Calu3 (cell line): ENCODE results near the gene MYL9. TPM values are rescaled to one million over a fixed set of nuclear protein-coding genes. Genes with fewer than 3 reads are reported as not detected.

Experiments
- Bru-seq: library from RNA; stranded (reverse); fragments of 400-500 nt; gene quantifications from one replicate; lab custom pipeline; 2021; lab: Mats Ljungman, UMichigan
- BruChase-seq, 2 experiments: library from RNA; stranded (reverse); fragments of 400-500 nt; gene quantifications; one replicate each; lab custom pipeline; 2021; lab: Mats Ljungman, UMichigan
- BruUV-seq: library from RNA; stranded (reverse); fragments of 400-500 nt; replicated peaks from 2 replicates; lab custom pipeline; 2021; lab: Mats Ljungman, UMichigan
- CTCF ChIA-PET: fragments of 300-600 bp; sonication (Branson Sonifier 250); formaldehyde crosslinking; loops from one replicate; lab custom pipeline; 2022; ENCODE audit warnings: antibody characterized with exemption; lab: Charles Lee
- DNase-seq: peaks from one replicate; pipeline ENCODE4 v3.0.0; 2022
- H3K27ac Mint-ChIP-seq: one replicate; pipeline ENCODE4 v1.8.0; 2022; ENCODE audit warnings: mixed read lengths; ENCODE audit not compliant: unreplicated experiment
- H3K27me3 Mint-ChIP-seq: one replicate; pipeline ENCODE4 v1.8.0; 2022; ENCODE audit warnings: mixed read lengths; ENCODE audit not compliant: unreplicated experiment
- H3K36me3 Mint-ChIP-seq: one replicate; pipeline ENCODE4 v1.8.0; 2022; ENCODE audit warnings: mild to moderate bottlenecking, moderate library complexity, mixed read lengths; ENCODE audit not compliant: insufficient read depth, unreplicated experiment
- H3K4me1 Mint-ChIP-seq: one replicate; pipeline ENCODE4 v1.8.0; 2022; ENCODE audit warnings: mild to moderate bottlenecking, low read depth, mixed read lengths; ENCODE audit not compliant: unreplicated experiment
- H3K4me3 Mint-ChIP-seq: one replicate; pipeline ENCODE4 v1.8.0; 2022; ENCODE audit warnings: mild to moderate bottlenecking, low read depth, moderate library complexity, mixed read lengths; ENCODE audit not compliant: unreplicated experiment
- H3K9me3 Mint-ChIP-seq: one replicate; pipeline ENCODE4 v1.8.0; 2022; ENCODE audit warnings: low read depth, mixed read lengths; ENCODE audit not compliant: unreplicated experiment
- CTCF ChIP-seq: fragments of 200-600 bp; IDR thresholded peaks from one replicate; pipeline ENCODE4 v1.8.0; 2022; ENCODE audit warnings: antibody characterized with exemption; ENCODE audit not compliant: unreplicated experiment
- intact Hi-C: fragments of 100-400 bp; cut with micrococcal nuclease; formaldehyde crosslinking; loops from one replicate; pipeline ENCODE4 v1.10.0; 2022; ENCODE audit not compliant: unreplicated experiment
- long read RNA-seq: library from polyadenylated mRNA; stranded (forward); transcript quantifications from one replicate; pipeline ENCODE4 v2.0.0, GENCODE V29; 2022
- total RNA-seq: library from RNA; stranded (reverse); gene quantifications from 2 replicates; pipeline ENCODE4 v1.2.3, GENCODE V29; 2022

Gene MYL9
- total RNA-seq (7.8 and 10.3 TPM in 2 replicates), Bru-seq, nascent RNA (percentile 24 among the genes with signal in this experiment), BruChase-seq, experiment 1, labeled RNA remaining after a 6-hour chase (percentile 33 among the genes with signal in this experiment), BruChase-seq, experiment 2, labeled RNA remaining after a 2-hour chase (percentile 38 among the genes with signal in this experiment)
- long read RNA-seq, partial matches to known transcripts = 3 of 8 reads
- long read RNA-seq, other reads (novel, unspliced or antisense) = 1 of 8 reads

GRCh38 chr20:36541227-36541767, at the start of gene MYL9:
Gene MYL9 (plus strand): TSS chr20:36541519. CDS start chr20:36544885, 3,366 bp downstream.
- peak; percentile 69 for DNase-seq
- Mint-ChIP-seq H3K36me3 (peaks cover 3% of the 10 kb centered on the region), H3K27ac (no peak within 1 kb of the TSS), H3K4me3 (peak within 1 kb of the TSS; percentile 64), H3K4me1 (no peaks in the 10 kb centered on the region), H3K27me3 (no peaks in the 10 kb centered on the region), H3K9me3 (no peaks in the 10 kb centered on the region)
- TF ChIP-seq CTCF = no peak
- CTCF ChIA-PET = interaction anchor here (0.7 to 1.6 kb wide), 2 partner anchors 31 to 74 kb away, joined by 3 to 9 read pairs; no protein-coding TSS in a partner anchor
- no TSS peak for BruUV-seq
- intact Hi-C loops = no loop called here

GRCh38 chr20:36491901-36492617, 49.3 kb upstream of the MYL9 start:
- no peaks in the 10 kb centered on the region for H3K4me1 Mint-ChIP-seq
- intact Hi-C loops = no loop called here
- H3K36me3 Mint-ChIP-seq = peaks cover 7% of the 10 kb centered on the region
- H3K27me3 Mint-ChIP-seq = no peaks in the 10 kb centered on the region
- no peaks in the 10 kb centered on the region for H3K9me3 Mint-ChIP-seq
- BruUV-seq = no TSS peak
- no peak for TF ChIP-seq CTCF
- DNase-seq = no peak
- H3K27ac Mint-ChIP-seq = no peak overlapping the region
- CTCF ChIA-PET = interaction anchor here (0.7 kb wide), 2 partner anchors 18 to 263 kb away, joined by 3 to 4 read pairs; no protein-coding TSS in a partner anchor
- H3K4me3 Mint-ChIP-seq = no peak overlapping the region

- BruUV-seq = no TSS peak
- H3K4me3 Mint-ChIP-seq = no peak overlapping the region
- H3K4me1 Mint-ChIP-seq = no peaks in the 10 kb centered on the region
- H3K27me3 Mint-ChIP-seq = no peaks in the 10 kb centered on the region
- peaks cover 11% of the 10 kb centered on the region for H3K36me3 Mint-ChIP-seq
- no peak overlapping the region for H3K27ac Mint-ChIP-seq
- CTCF ChIA-PET = interaction anchor here (0.6 to 1.3 kb wide), 3 partner anchors 53 to 220 kb away, joined by 5 to 9 read pairs (median 6); no protein-coding TSS in a partner anchor
- peak; percentile 30 for DNase-seq
- no peaks in the 10 kb centered on the region for H3K9me3 Mint-ChIP-seq
- intact Hi-C loops = no loop called here
- peak; percentile 33 for TF ChIP-seq CTCF
Measured at GRCh38 chr20:36493051-36493800, 48.1 kb upstream of the MYL9 start.

- no peak for DNase-seq
Measured at GRCh38 chr20:36493801-36494114, 47.6 kb upstream of the MYL9 start.

More at GRCh38 chr20:36493801-36494114, 47.6 kb upstream of the MYL9 start:
- Mint-ChIP-seq H3K9me3 (no peaks in the 10 kb centered on the region), H3K4me1 (no peaks in the 10 kb centered on the region), H3K4me3 (no peak overlapping the region), H3K36me3 (peaks cover 11% of the 10 kb centered on the region), H3K27ac (no peak overlapping the region), H3K27me3 (no peaks in the 10 kb centered on the region)
- CTCF ChIA-PET = interaction anchor here (1.3 kb wide), 1 partner anchor 220 kb away, joined by 9 read pairs; no protein-coding TSS in a partner anchor
- TF ChIP-seq CTCF = no peak
- intact Hi-C loops = no loop called here
- no TSS peak for BruUV-seq
